Measurements from ENCODE around the gene IL1RAPL2.

DNA sequence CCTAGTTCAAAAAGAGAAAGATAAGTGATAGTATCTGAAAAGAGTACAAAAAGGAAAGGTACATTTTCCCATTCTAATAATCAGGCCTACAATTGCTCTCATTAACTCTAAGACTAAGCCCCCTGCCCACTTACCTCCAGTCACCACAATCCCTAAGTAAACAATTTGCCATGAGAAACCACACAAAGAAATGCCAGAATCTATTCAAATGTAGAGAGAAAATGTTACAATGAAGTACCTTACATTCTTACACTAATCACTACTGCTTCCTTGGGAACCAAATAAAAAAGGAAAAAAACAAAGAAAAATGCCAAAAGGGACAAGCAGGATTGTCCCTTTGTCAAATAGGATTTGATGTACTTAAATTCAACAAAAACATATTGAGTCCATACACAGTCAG lies 1068.2 kb downstream of the IL1RAPL2 start:
- TF ChIP-seq CTCF (IDR thresholded peaks at IDR 0.05) (no peak), POLR2A (IDR thresholded peaks at IDR 0.05) (no peak)

Data from thyroid gland (tissue), 4 donors.